Daoy (cell line): Measurements from ENCODE around the gene SPPL2B. TPM values are rescaled to one million over a fixed set of nuclear protein-coding genes. Genes with fewer than 3 reads are reported as not detected.
A peak's percentile ranks its signal among the peaks of the same experiment; 100 is the strongest.
"Not testable (repeated sequence)": the region's sequence is repeated elsewhere in the genome, so short reads cannot be mapped to it uniquely, and the experiment has no call there.

Experiments used
- DNase-seq: peaks from one replicate; pipeline ENCODE4 v3.0.0-alpha.2; 2015; ENCODE audit warnings: low read depth
- total RNA-seq: library from RNA; depleted of rRNA; stranded (reverse); fragments of >200 nt; shearing (Covaris generic); gene quantifications from 2 replicates; pipeline ENCODE4 v1.2.3, GENCODE V29; 2014

Gene SPPL2B
- total RNA-seq, 1 experiment from 2014 or later, result 24.4 TPM

- DNase-seq, result no peak
Observed at GRCh38 chr19:2338055-2338615, 9.7 kb downstream of the SPPL2B start.

GRCh38 chr19:2338751-2339643 lies 10.5 kb downstream of the SPPL2B start:
- DNase-seq, result no peak

GRCh38 chr19:2339644-2340310 lies 11.3 kb downstream of the SPPL2B start:
- no peak for DNase-seq

GRCh38 chr19:2340496-2341243 lies 12.2 kb downstream of the SPPL2B start:
- DNase-seq, result no peak

GRCh38 chr19:2341244-2341751 lies 12.8 kb downstream of the SPPL2B start:
- DNase-seq, result no peak

- no peak for DNase-seq
Observed at GRCh38 chr19:2341982-2342381, 13.5 kb downstream of the SPPL2B start.

GRCh38 chr19:2342656-2343288 lies 14.3 kb downstream of the SPPL2B start:
- no peak for DNase-seq

- no peak for DNase-seq
Observed at GRCh38 chr19:2343289-2343982, 15.0 kb downstream of the SPPL2B start.

GRCh38 chr19:2344381-2344870 lies 15.9 kb downstream of the SPPL2B start:
- no peak for DNase-seq

GRCh38 chr19:2345076-2345475 lies 16.6 kb downstream of the SPPL2B start:
- no peak for DNase-seq

- peak; percentile 32 for DNase-seq
Observed at GRCh38 chr19:2345794-2346663, 17.5 kb downstream of the SPPL2B start.

GRCh38 chr19:2349818-2350217 lies 21.3 kb downstream of the SPPL2B start:
- not testable (repeated sequence) for DNase-seq

GRCh38 chr19:2350656-2351055 lies 22.2 kb downstream of the SPPL2B start:
- no peak for DNase-seq

- DNase-seq, result no peak
Observed at GRCh38 chr19:2351591-2351990, 23.1 kb downstream of the SPPL2B start.

- DNase-seq, result no peak
Observed at GRCh38 chr19:2352121-2352520, 23.6 kb downstream of the SPPL2B start.

GRCh38 chr19:2353159-2353886 lies 24.8 kb downstream of the SPPL2B start:
- no peak for DNase-seq

- DNase-seq, result no peak
Observed at GRCh38 chr19:2353887-2354592, 25.6 kb downstream of the SPPL2B start.

- no peak for DNase-seq
Observed at GRCh38 chr19:2354670-2355069, 26.2 kb downstream of the SPPL2B start.
